Rectal smooth muscle tissue (tissue), 1 donor: ENCODE data around the gene C19orf67.

Experiments
- H3K27ac ChIP-seq: one replicate; pipeline ENCODE4 v1.7.0; 2013; ENCODE audit warnings: low read depth, low read length, inconsistent platforms
- H3K27me3 ChIP-seq: one replicate; pipeline ENCODE4 v1.7.0; 2013; ENCODE audit warnings: low read length; ENCODE audit not compliant: control insufficient read depth, insufficient read depth
- H3K36me3 ChIP-seq: one replicate; pipeline ENCODE4 v1.7.0; 2013; ENCODE audit warnings: low read length; ENCODE audit not compliant: control insufficient read depth, insufficient read depth
- H3K4me1 ChIP-seq: one replicate; pipeline ENCODE4 v1.7.0; 2013; ENCODE audit warnings: low read length; ENCODE audit not compliant: control insufficient read depth, insufficient read depth
- H3K4me3 ChIP-seq: one replicate; pipeline ENCODE4 v1.7.0; 2013; ENCODE audit warnings: low read length
- H3K9ac ChIP-seq: one replicate; pipeline ENCODE4 v1.7.0; 2013; ENCODE audit warnings: low read length

Gene C19orf67

DNA sequence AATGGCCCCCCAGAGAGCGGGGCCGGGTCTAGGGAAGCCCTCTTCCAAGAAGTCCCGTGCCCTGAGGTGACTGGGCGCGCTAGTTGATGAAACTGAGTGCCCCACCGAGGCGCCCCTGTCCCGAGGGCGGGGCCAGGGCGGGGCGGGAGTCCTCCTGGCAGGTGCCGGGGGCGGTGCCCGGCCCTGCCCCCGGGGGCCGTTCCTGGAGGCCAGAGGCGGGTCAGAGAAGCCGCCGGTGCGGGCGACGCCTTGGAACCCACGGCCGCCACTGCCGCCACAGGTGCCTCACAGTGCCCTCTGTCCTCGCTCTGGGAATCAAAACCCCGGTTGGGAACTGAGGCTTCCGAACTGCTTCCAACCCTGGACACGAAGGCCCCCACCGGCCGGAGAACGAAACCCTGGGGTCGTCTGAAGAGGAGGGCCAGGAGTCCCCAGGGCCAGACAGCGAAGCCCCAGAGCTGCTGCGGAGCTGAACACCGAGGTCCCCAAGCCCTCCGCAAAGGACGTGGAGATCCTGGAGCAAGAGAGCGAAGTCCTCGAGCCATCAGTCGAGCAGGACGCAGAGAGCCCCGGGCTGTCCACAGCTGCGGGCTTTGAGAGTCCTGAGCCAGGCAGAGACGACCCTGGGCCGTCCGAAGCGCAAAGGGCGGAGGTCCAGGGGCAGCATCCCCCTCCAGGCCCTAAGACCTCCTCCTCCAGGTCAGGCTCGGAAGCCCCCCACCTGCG is 12.9 kb downstream of the C19orf67 start, which contains the start of gene MISP3:
MISP3 (plus strand) TSS at position 252 of the 726 bp plus-strand sequence. CDS start 524 bp downstream, outside the sequence.
- Histone ChIP-seq H3K36me3 (no peaks in the 10 kb centered on the region), H3K27ac (peak within 1 kb of the TSS; percentile 78), H3K4me3 (peak within 1 kb of the TSS; percentile 95), H3K27me3 (no peaks in the 10 kb centered on the region), H3K4me1 (peaks cover 8% of the 10 kb centered on the region), H3K9ac (peak within 1 kb of the TSS; percentile 81)

DNA sequence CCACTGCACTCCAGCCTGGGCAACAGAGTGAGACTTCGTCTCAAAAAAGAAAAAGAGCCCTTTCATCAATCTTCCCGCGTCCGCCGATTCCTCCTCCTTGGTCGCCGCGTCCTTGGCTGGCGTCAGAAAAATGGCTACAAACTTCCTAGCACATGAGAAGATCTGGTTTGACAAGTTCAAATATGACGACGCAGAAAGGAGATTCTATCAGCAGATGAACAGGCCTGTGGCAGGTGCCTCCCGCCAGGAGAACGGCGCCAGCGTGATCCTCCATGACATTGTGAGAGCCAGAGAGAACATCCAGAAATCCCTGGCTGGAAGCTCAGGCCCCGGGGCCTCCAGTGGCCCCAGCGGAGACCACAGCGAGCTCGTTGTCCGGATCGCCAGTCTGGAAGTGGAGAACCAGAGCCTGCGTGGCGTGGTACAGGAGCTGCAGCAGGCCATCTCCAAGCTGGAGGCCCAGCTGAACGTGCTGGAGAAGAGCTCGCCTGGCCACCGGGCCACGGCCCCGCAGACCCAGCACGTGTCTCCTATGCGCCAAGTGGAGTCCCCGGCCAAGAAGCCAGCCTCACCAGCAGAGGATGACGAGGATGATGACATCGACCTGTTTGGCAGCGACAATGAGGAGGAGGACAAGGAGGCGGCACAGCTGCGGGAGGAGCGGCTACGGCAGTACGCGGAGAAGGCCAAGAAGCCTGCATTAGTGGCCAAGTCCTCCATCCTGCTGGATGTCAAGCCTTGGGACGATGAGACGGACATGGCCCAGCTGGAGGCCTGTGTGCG is 15.1 kb downstream of the C19orf67 start:
- peaks cover 8% of the 10 kb centered on the region for H3K4me1 ChIP-seq
- H3K4me3 ChIP-seq = no peak overlapping the region
- no peaks in the 10 kb centered on the region for H3K36me3 ChIP-seq
- no peaks in the 10 kb centered on the region for H3K27me3 ChIP-seq
- no peak overlapping the region for H3K9ac ChIP-seq
- no peak overlapping the region for H3K27ac ChIP-seq

DNA sequence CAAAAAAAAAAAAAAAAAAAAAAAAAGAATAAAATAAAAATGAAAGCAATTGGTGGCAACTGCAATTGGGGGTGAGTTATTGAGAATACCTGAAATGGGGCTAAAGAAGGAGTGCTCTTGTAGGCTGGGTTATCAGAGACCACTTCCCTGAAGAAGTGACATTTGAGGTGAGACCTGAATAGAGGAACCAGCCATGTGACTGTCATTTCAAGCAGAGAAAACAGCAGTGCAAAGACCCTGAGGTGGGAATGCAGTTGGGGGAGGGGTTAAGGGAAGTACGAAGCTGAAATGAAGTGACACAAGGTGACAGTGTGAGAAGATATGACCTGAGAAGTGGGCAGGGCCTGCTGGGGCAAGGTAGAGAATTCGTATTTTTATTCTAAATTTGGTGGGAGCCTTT is 19.4 kb downstream of the C19orf67 start:
- Histone ChIP-seq H3K36me3 (no peaks in the 10 kb centered on the region), H3K4me1 (no peaks in the 10 kb centered on the region), H3K4me3 (no peak overlapping the region), H3K9ac (no peak overlapping the region), H3K27me3 (peaks cover 3% of the 10 kb centered on the region), H3K27ac (no peak overlapping the region)

DNA sequence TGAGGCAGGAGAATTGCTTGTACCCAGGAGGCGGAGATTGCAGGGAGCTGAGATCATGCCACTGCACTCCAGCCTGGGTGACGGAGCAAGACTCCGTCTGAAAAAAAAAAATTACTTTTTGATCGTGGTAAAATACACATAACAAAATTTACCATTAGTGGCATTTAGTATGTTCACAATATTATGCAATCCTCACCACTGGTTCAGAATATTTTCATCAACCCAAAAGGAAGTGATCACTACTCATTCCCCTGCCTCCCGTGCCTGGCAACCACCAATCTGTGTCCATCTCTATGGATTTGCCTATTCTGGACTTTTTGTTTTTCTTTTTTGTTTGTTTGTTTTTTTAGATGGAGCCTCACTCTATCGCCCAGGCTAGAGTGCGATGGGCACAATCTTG is 22.5 kb downstream of the C19orf67 start:
- Histone ChIP-seq H3K27me3 (peaks cover 16% of the 10 kb centered on the region), H3K4me3 (no peak overlapping the region), H3K27ac (no peak overlapping the region), H3K9ac (no peak overlapping the region), H3K36me3 (no peaks in the 10 kb centered on the region), H3K4me1 (no peaks in the 10 kb centered on the region)

DNA sequence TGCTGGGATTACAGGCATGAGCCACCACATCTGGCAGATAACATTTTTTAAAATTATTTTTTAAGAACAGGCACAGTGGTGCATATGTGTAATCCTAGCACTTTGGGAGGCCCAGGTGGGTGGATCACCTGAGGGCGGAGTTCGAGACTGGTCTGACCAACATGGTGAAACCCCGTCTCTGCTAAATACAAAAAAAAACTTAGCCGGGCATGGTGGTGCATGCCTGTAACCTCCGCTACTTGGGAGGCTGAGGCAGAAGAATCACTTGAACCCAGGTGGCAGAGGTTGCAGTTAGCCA is 23.1 kb downstream of the C19orf67 start:
- H3K4me3 ChIP-seq = no peak overlapping the region
- no peak overlapping the region for H3K9ac ChIP-seq
- H3K27me3 ChIP-seq = peaks cover 16% of the 10 kb centered on the region
- H3K36me3 ChIP-seq = no peaks in the 10 kb centered on the region
- H3K4me1 ChIP-seq = no peaks in the 10 kb centered on the region
- no peak overlapping the region for H3K27ac ChIP-seq

DNA sequence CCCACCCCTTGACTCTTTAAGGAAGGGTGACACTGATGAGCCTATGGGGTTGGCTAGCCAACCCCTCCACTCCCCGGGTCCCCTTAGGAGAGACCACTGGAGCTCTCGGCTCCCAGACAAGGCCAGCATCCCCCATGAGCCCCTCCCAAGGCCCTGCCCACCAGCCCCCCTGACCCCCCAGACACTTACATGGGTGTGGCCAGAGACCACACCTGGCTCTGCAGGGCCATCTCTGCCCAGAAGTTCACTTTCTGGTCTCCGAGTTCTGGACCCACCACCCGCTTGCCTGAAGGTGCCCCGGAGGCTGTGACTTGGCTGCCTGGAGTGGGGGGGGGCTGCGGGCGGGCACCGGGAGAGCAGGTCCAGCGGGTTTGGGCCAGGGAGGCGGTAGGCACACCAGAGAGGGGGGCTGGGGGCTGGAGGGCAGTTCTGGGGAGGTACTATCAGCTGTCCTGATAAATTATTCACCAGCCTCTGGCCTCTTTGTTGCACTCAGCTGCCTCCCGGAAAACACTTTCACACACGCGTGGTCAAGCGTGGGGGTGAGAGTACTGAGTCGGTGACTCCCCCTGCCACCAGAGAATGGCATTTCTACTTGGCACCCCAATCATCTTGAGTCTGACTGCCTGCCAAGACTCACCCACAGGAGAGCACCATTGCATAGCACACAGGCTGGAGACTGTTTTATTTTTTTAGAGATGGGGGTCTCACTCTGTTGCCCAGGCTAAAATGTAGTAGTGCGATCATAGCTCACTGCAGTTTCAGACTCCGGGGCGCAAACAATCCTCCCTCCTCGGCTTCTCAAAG is 23.6 kb downstream of the C19orf67 start, which contains the start of gene PALM3:
PALM3 (minus strand) TSS at position 326 of the 807 bp plus-strand sequence; CDS start at position 230, 96 bp downstream.
- no peaks in the 10 kb centered on the region for H3K36me3 ChIP-seq
- no peaks in the 10 kb centered on the region for H3K4me1 ChIP-seq
- H3K27me3 ChIP-seq = peaks cover 16% of the 10 kb centered on the region
- no peak within 1 kb of the TSS for H3K4me3 ChIP-seq
- H3K9ac ChIP-seq = no peak within 1 kb of the TSS
- H3K27ac ChIP-seq = no peak within 1 kb of the TSS

DNA sequence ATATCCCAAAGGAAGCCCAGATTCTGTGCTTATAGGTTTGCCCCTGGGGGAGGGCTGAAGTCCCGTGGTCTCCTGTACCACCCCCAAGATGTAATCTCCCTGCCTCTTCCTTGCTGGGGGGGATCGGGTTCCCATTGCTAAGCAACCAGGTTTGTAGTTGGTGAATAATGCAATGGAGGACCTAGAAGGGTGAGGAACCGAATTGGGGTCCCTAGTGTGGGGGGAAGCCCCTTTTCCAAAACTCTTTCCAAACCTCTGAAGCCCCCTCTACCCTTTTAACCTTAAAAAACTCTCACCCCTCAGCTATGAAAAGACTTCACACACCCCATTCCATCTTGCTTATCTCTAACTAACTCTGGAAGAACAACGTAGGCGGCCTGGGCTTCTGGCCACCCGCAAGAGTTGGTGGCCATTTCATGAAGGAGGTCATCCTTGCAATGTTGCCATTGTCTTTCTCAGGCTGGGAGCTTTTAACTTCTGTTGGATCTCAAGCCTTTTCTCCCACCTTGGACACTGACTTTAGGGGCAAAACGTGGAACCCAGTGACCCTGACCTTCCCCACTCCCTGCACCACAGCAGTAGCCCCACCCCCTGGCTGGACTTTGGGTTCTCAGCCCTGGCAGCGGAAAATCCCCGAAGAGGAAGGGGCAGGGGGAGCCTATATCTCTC is 24.4 kb downstream of the C19orf67 start:
- H3K27me3 ChIP-seq = peaks cover 16% of the 10 kb centered on the region
- no peaks in the 10 kb centered on the region for H3K36me3 ChIP-seq

DNA sequence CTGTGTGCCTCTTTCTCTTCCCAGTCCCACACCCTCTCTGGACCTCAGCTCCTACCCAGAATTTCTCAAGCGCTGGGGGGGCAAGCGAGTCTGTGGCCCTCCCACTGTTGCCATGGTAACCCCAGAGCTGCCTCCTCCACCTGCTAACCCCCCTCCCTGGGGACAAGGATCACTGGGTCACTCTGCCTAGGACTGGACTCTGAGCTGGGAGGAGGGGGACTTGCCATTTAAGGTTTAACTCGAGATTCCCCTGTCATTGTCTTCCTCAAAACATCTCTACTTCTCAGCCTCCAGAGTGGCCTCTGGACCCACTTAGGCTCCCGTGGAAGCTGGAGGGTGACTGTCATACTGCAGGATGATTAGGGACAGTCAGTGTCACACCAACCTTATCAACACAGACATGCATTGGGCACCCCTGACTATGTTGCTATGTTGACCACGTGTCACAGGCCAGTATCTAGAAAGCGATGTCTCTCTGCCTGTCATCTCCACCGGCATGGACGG is 25.9 kb downstream of the C19orf67 start:
- Histone ChIP-seq H3K27me3 (peaks cover 16% of the 10 kb centered on the region), H3K27ac (no peak overlapping the region), H3K4me3 (no peak overlapping the region), H3K4me1 (no peaks in the 10 kb centered on the region), H3K36me3 (no peaks in the 10 kb centered on the region), H3K9ac (no peak overlapping the region)

More for the DNA sequence above, 24.4 kb downstream of the C19orf67 start:
- no peak overlapping the region for H3K4me3 ChIP-seq
- H3K4me1 ChIP-seq = no peaks in the 10 kb centered on the region
- no peak overlapping the region for H3K27ac ChIP-seq
- no peak overlapping the region for H3K9ac ChIP-seq

DNA sequence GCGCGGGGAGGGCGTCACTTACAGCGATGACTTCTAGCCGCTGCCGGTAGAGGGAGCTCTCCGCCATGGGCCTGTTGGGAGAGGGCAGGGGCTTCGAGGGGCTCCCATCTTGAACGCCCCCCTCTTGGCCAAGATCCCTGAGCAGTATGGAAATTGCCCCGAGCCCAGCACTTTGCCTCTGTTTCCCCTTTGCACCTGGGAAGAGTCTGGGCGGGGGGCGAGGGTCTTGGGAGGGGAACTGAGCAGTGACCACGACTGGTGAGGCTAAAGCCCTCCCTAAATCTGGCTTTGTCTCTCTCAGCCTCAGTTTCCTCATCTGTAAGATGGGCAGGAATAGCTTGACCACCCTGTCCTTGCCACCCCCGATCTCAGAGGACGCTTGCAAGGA is 26.5 kb downstream of the C19orf67 start:
- H3K9ac ChIP-seq = no peak overlapping the region
- H3K27ac ChIP-seq = no peak overlapping the region
- H3K4me3 ChIP-seq = no peak overlapping the region
- no peaks in the 10 kb centered on the region for H3K4me1 ChIP-seq
- peaks cover 16% of the 10 kb centered on the region for H3K27me3 ChIP-seq
- no peaks in the 10 kb centered on the region for H3K36me3 ChIP-seq

DNA sequence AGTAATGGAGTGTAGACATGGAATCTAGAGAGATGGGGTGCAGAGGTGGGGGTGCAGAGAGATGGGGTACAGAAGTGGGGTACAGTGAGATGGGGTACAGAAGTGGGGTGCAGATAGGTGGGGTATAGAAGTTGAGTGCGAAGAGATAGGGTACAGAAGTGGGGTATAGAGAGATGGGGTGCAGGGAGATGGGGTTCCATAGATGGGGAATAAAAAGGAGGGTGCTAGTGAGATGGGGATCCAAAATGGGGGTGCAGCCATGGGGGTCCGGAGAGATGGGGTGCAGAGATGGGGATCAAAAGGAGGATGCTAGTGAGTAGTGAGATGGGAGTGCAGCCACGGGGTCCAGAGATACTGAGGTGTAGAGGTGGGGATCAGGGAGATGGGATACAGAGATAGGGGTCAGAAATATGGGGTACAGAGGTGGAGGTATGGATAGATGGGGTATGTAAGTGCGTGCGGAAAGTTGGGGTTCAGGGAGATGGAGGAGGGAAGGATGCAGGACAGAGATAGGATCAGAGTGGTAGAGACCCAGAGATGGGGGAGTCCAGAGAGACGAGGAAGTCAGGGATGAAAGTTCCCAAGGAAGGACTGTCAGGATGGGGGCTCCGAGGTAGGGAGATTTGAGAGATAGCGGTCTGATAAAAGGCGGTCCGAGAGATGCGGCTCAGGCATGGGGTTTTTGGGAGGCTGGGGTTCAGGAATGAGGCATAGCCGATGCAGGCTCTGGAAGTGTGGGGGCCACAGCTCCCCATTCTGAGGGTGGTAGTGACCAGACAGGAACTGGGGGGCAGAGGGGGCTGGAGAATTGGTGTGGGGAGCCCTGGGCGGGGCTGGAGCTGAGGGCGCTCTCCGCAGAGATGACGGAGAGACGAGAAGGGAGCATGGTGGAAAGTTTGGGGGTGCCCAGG is 27.1 kb downstream of the C19orf67 start:
- Histone ChIP-seq H3K9ac (no peak overlapping the region), H3K27ac (no peak overlapping the region), H3K27me3 (peaks cover 16% of the 10 kb centered on the region), H3K4me1 (no peaks in the 10 kb centered on the region), H3K36me3 (no peaks in the 10 kb centered on the region), H3K4me3 (no peak overlapping the region)

DNA sequence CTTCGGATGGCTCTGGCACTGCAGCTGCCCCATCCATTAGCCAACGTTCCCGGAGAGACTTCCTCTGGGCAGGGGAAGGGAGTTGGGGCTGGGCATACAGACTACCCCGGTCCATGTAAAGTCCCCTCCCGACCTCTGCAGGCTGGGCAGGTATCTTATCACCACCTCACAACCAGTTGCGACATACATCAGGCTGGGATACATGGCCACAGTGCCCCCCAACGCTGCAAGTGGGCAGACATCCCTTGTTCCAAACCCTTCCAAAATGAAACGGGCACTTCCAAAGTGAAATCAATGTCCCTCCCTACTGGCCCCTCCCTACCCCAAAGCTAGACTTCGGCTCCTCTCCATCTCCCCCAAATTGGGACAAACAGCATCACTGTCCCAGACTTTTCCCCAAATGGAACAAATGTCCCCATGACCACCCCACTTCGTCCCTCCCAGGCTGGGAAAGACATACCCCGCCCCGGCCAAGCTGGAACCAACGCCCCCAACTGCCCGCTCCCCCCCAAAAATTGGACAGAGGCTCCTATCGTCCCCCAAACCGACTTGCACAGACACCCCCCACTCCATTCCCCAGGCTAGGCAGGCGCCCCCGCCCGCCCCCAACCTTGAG is 28.7 kb downstream of the C19orf67 start:
- Histone ChIP-seq H3K4me1 (no peaks in the 10 kb centered on the region), H3K27me3 (peaks cover 13% of the 10 kb centered on the region), H3K9ac (no peak overlapping the region), H3K36me3 (no peaks in the 10 kb centered on the region), H3K4me3 (no peak overlapping the region), H3K27ac (no peak overlapping the region)
